GM19035 (cell line): ENCODE results near the gene PGC.

ENCODE experiments used
- ATAC-seq: cut with Tn5 transposase; IDR thresholded peaks from one replicate; pipeline ENCODE4 v1.9.1; 2021; ENCODE audit not compliant: unreplicated experiment

Gene PGC

GRCh38 chr6:41731561-41732086 is 15.6 kb downstream of the PGC start:
- ATAC-seq: no peak

GRCh38 chr6:41730531-41731436 is 16.4 kb downstream of the PGC start:
- no peak for ATAC-seq

- ATAC-seq: no peak
Observed at GRCh38 chr6:41729624-41730023, 17.6 kb downstream of the PGC start.

GRCh38 chr6:41728954-41729353 is 18.2 kb downstream of the PGC start:
- ATAC-seq: no peak

- no peak for ATAC-seq
Observed at GRCh38 chr6:41728073-41728936, 18.9 kb downstream of the PGC start.

- ATAC-seq: no peak
Observed at GRCh38 chr6:41727705-41728072, 19.5 kb downstream of the PGC start.

- ATAC-seq: no peak
Observed at GRCh38 chr6:41726876-41727275, 20.3 kb downstream of the PGC start.

- ATAC-seq: no peak
Observed at GRCh38 chr6:41724586-41725501, 22.4 kb downstream of the PGC start.

GRCh38 chr6:41724228-41724580 is 23.0 kb downstream of the PGC start:
- ATAC-seq: no peak

- ATAC-seq: peak; percentile 57
Observed at GRCh38 chr6:41723530-41724227, 23.5 kb downstream of the PGC start.

- ATAC-seq: no peak
Observed at GRCh38 chr6:41722969-41723529, 24.1 kb downstream of the PGC start.

GRCh38 chr6:41721414-41721813 is 25.8 kb downstream of the PGC start:
- no peak for ATAC-seq

GRCh38 chr6:41720783-41721182 is 26.4 kb downstream of the PGC start:
- no peak for ATAC-seq

GRCh38 chr6:41720262-41720620 is 27.0 kb downstream of the PGC start:
- no peak for ATAC-seq

- ATAC-seq: no peak
Observed at GRCh38 chr6:41719436-41720261, 27.5 kb downstream of the PGC start.

- ATAC-seq: no peak
Observed at GRCh38 chr6:41718828-41719227, 28.4 kb downstream of the PGC start.

GRCh38 chr6:41717392-41717736 is 29.8 kb downstream of the PGC start:
- ATAC-seq: no peak

GRCh38 chr6:41716516-41717391 is 30.4 kb downstream of the PGC start:
- ATAC-seq: no peak
